Liver (tissue), 2 donors: ENCODE results near the gene GALNT10.

Source experiments
- CTCF ChIP-seq: fragments of 150-350 bp; IDR thresholded peaks from 2 replicates; pipeline ENCODE4 v1.5.1; 2017; ENCODE audit warnings: improper control_type of control experiment, low read depth, low read length; ENCODE audit not compliant: missing input control
- ZBTB33 ChIP-seq: IDR thresholded peaks from 2 replicates; pipeline ENCODE4 v1.6.1; 2016; ENCODE audit warnings: antibody characterized with exemption
- donor health status: healthy.

GRCh38 chr5:154296525-154297159 is 106.1 kb downstream of the GALNT10 start:
- TF ChIP-seq CTCF (no peak), ZBTB33 (no peak)
